PC-9 (cell line): ENCODE data around the gene CEL.

Experiments
- CTCF ChIP-seq: fragments of 200-600 bp; sonication (generic); conservative IDR thresholded peaks from 2 replicates; pipeline ENCODE4 v1.6.1; 2017; ENCODE audit warnings: mixed run types, antibody characterized with exemption, mild to moderate bottlenecking, moderate library complexity
- EZH2 ChIP-seq: fragments of 200-600 bp; sonication (generic); IDR thresholded peaks from 2 replicates; pipeline ENCODE4 v1.8.0; 2017; ENCODE audit warnings: antibody characterized with exemption, low read depth

GRCh38 chr9:133046900-133047295 is 14.9 kb upstream of the CEL start:
- TF ChIP-seq CTCF = no peak
- TF ChIP-seq EZH2 = no peak
